MCF 10A (cell line): ENCODE results near the gene PITX3. TPM values are rescaled to one million over a fixed set of nuclear protein-coding genes. Genes with fewer than 3 reads are reported as not detected.

Experiments used
- BruUV-seq: library from RNA; stranded (reverse); fragments of 400-500 nt; replicated peaks from 2 replicates; lab custom pipeline; 2021; lab: Mats Ljungman, UMichigan
- CTCF ChIA-PET: fragments of 300-600 bp; sonication (Branson Sonifier 250); formaldehyde crosslinking; extraction: SDS; loops from one replicate; lab custom pipeline; 2021; ENCODE audit warnings: antibody characterized with exemption, inconsistent platforms; lab: Yijun Ruan, JAX
- POLR2A ChIA-PET: fragments of 300-600, 350-650 bp; sonication (Branson Sonifier 250); formaldehyde crosslinking; extraction: SDS; loops from one replicate; lab custom pipeline; 2020; ENCODE audit warnings: antibody characterized with exemption, inconsistent platforms; lab: Yijun Ruan, JAX
- DNase-seq: peaks from one replicate; pipeline ENCODE4 v3.0.0-alpha.2; 2018; ENCODE audit not compliant: unreplicated experiment
- H3K27ac Mint-ChIP-seq: one replicate; pipeline ENCODE4 v1.8.0; 2022; ENCODE audit warnings: mild to moderate bottlenecking, low read depth, mixed read lengths; ENCODE audit not compliant: unreplicated experiment
- H3K27me3 Mint-ChIP-seq: one replicate; pipeline ENCODE4 v1.8.0; 2022; ENCODE audit warnings: mixed read lengths; ENCODE audit not compliant: insufficient read depth, unreplicated experiment
- H3K36me3 Mint-ChIP-seq: one replicate; pipeline ENCODE4 v1.8.0; 2022; ENCODE audit warnings: mild to moderate bottlenecking, moderate library complexity, mixed read lengths; ENCODE audit not compliant: insufficient read depth, unreplicated experiment
- H3K4me1 Mint-ChIP-seq: one replicate; pipeline ENCODE4 v1.8.0; 2022; ENCODE audit warnings: mixed read lengths; ENCODE audit not compliant: insufficient read depth, unreplicated experiment
- H3K4me3 Mint-ChIP-seq: one replicate; pipeline ENCODE4 v1.8.0; 2022; ENCODE audit warnings: mild to moderate bottlenecking, moderate library complexity, mixed read lengths; ENCODE audit not compliant: unreplicated experiment
- H3K9me3 Mint-ChIP-seq: one replicate; pipeline ENCODE4 v1.8.0; 2022; ENCODE audit warnings: mixed read lengths; ENCODE audit not compliant: unreplicated experiment
- CTCF ChIP-seq: fragments of 200-600 bp; IDR thresholded peaks from one replicate; pipeline ENCODE4 v1.8.0; 2022; ENCODE audit warnings: antibody characterized with exemption, mild to moderate bottlenecking; ENCODE audit not compliant: unreplicated experiment
- intact Hi-C: fragments of 100-400 bp; cut with micrococcal nuclease; formaldehyde crosslinking; loops from 2 replicates; pipeline ENCODE4 v1.14.1; 2022
- total RNA-seq: library from RNA; stranded (reverse); gene quantifications from 2 replicates; pipeline ENCODE4 v1.2.3, GENCODE V29; 2022

Gene PITX3
- total RNA-seq, 1 experiment from 2014 or later: not detected

- peak; percentile 85 for DNase-seq
- peaks cover 25% of the 10 kb centered on the region for H3K4me1 Mint-ChIP-seq
- intact Hi-C loops: loop anchor here (1.0 to 10.0 kb wide), 4 partner anchors 117 to 249 kb away; partner anchors contain the start of gene FBXL15
- H3K9me3 Mint-ChIP-seq: no peaks in the 10 kb centered on the region
- ChIA-PET POLR2A (interaction anchor here (0.8 to 2.1 kb wide), 15 partner anchors 15 to 191 kb away, joined by 3 to 15 read pairs (median 4); partner anchors contain the start of genes FBXL15, GBF1 and NFKB2), CTCF (interaction anchor here (0.6 to 17.5 kb wide), 47 partner anchors 8 to 366 kb away, joined by 3 to 354 read pairs (median 6); partner anchors contain the start of gene GBF1)
- peaks cover 17% of the 10 kb centered on the region for H3K27me3 Mint-ChIP-seq
- H3K4me3 Mint-ChIP-seq: peak overlapping the region; percentile 68
- peak; percentile 97 for TF ChIP-seq CTCF
- peaks cover 6% of the 10 kb centered on the region for H3K36me3 Mint-ChIP-seq
- no peak overlapping the region for H3K27ac Mint-ChIP-seq
- BruUV-seq: no TSS peak
These were observed 11.5 kb downstream of the PITX3 start for GRCh38 chr10:102229810-102230263.

GRCh38 chr10:102227050-102227449, 14.3 kb downstream of the PITX3 start:
- peak; percentile 94 for DNase-seq
- Mint-ChIP-seq H3K4me1 (peaks cover 25% of the 10 kb centered on the region), H3K36me3 (peaks cover 6% of the 10 kb centered on the region), H3K27me3 (peaks cover 28% of the 10 kb centered on the region), H3K27ac (no peak overlapping the region), H3K4me3 (peak overlapping the region; percentile 41), H3K9me3 (no peaks in the 10 kb centered on the region)
- TF ChIP-seq CTCF: no peak
- POLR2A ChIA-PET: interaction anchor here (0.7 to 2.7 kb wide), 15 partner anchors 15 to 234 kb away, joined by 3 to 14 read pairs (median 4); partner anchors contain the start of genes C10orf95, CUEDC2 and FBXL15
- intact Hi-C loops: loop anchor here (1.0 to 10.0 kb wide), 2 partner anchors 58 to 198 kb away; partner anchors contain the start of gene FBXL15
- BruUV-seq: no TSS peak
- CTCF ChIA-PET: interaction anchor here (0.5 to 17.5 kb wide), 17 partner anchors 14 to 1808 kb away, joined by 3 to 354 read pairs (median 5); partner anchors contain the start of gene PITX3

GRCh38 chr10:102226542-102226870, 14.8 kb downstream of the PITX3 start:
- no TSS peak for BruUV-seq
- no peak overlapping the region for H3K27ac Mint-ChIP-seq
- no peaks in the 10 kb centered on the region for H3K9me3 Mint-ChIP-seq
- peaks cover 25% of the 10 kb centered on the region for H3K4me1 Mint-ChIP-seq
- H3K36me3 Mint-ChIP-seq: peaks cover 6% of the 10 kb centered on the region
- ChIA-PET CTCF (interaction anchor here (0.9 to 17.5 kb wide), 12 partner anchors 14 to 177 kb away, joined by 3 to 354 read pairs (median 6); partner anchors contain the start of gene PITX3), POLR2A (interaction anchor here (0.7 to 2.7 kb wide), 12 partner anchors 14 to 415 kb away, joined by 3 to 14 read pairs (median 4); partner anchors contain the start of genes C10orf95, CUEDC2 and FBXL15)
- no peak for TF ChIP-seq CTCF
- intact Hi-C loops: loop anchor here (10.0 kb wide), 1 partner anchor 198 kb away; the partner anchor contains the start of gene FBXL15
- peaks cover 31% of the 10 kb centered on the region for H3K27me3 Mint-ChIP-seq
- H3K4me3 Mint-ChIP-seq: peak overlapping the region; percentile 62
- no peak for DNase-seq
